Measurements from ENCODE around the gene MAP4K4. TPM values are rescaled to one million over a fixed set of nuclear protein-coding genes. Genes with fewer than 3 reads are reported as not detected.

Gene MAP4K4
- total and polyA plus RNA-seq, 4 donors, result 19.7 to 91.7 (median 54.0) TPM

DNA sequence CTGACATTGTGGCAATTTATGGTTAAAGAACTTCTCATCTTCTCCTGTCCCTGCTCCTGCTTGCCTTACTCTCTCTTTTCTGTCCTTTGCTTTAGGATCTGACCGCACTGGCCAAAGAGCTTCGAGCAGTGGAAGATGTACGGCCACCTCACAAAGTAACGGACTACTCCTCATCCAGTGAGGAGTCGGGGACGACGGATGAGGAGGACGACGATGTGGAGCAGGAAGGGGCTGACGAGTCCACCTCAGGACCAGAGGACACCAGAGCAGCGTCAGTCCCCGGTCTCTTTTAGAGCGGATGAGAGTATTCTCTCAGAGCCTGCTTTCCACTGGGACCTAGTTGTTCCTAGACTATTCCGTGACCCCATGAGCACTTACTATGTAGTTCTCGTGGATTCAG is 172.0 kb downstream of the MAP4K4 start:
- no peak for DNase-seq
- TF ChIP-seq, protein P1, sequence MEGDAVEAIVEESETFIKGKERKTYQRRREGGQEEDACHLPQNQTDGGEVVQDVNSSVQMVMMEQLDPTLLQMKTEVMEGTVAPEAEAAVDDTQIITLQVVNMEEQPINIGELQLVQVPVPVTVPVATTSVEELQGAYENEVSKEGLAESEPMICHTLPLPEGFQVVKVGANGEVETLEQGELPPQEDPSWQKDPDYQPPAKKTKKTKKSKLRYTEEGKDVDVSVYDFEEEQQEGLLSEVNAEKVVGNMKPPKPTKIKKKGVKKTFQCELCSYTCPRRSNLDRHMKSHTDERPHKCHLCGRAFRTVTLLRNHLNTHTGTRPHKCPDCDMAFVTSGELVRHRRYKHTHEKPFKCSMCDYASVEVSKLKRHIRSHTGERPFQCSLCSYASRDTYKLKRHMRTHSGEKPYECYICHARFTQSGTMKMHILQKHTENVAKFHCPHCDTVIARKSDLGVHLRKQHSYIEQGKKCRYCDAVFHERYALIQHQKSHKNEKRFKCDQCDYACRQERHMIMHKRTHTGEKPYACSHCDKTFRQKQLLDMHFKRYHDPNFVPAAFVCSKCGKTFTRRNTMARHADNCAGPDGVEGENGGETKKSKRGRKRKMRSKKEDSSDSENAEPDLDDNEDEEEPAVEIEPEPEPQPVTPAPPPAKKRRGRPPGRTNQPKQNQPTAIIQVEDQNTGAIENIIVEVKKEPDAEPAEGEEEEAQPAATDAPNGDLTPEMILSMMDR (IDR thresholded peaks at IDR 0.05; ENCODE audit: control extremely low read depth, extremely low read depth), result no peak
- Histone ChIP-seq H3K9me3 (ENCODE audit: control insufficient read depth in 4 of 4, insufficient read depth in 3 of 4, low read length in 3 of 4) (no peaks in the 10 kb centered on the region), H3K9ac (ENCODE audit: insufficient read depth in 1 of 2, low read length in 2 of 2) (no peak overlapping the region), H3K4me3 (no peak overlapping the region), H3K4me1 (ENCODE audit: control insufficient read depth in 5 of 5, insufficient read depth in 5 of 5, low read length in 5 of 5) (no peaks in the 10 kb centered on the region), H3K36me3 (ENCODE audit: control insufficient read depth in 4 of 4, insufficient read depth in 4 of 4, low read length in 4 of 4) (peaks cover 41 to 80% (median 57%) of the 10 kb centered on the region in 4 donors), H3K27ac (ENCODE audit: low read depth in 1 of 2, low read length in 1 of 2) (no peak overlapping the region), H3K27me3 (ENCODE audit: control insufficient read depth in 3 of 3, insufficient read depth in 3 of 3, low read length in 2 of 3) (no peaks in the 10 kb centered on the region)
- ATAC-seq (ENCODE audit: insufficient read depth, low FRiP score), result no peak
- 96 to 97% methylated on average over 15 of the region's 15 CpGs for WGBS, 2 donors

DNA sequence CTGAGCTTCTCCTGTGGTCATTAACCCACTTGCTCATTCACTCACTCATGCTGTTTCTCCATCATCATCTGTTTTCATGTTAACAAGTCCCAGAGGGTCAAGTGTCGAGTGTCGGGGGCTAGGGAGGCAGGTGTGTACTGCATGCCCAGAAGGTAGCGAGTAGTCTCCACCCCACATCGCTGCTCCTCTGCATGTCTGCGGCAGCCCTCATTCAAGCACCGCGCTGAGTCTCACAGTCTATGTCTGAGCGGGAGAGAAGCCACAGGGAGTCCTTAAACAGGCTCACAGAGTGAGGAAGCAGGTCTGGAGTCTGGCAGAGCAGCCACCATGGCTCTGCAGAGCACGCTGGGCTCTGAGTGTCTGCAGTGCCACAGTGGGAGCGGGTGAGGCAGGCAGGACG is 172.9 kb downstream of the MAP4K4 start:
- ATAC-seq (ENCODE audit: insufficient read depth, low FRiP score) (no peak), DNase-seq (no peak)
- H3K27ac ChIP-seq (ENCODE audit: low read depth in 1 of 2, low read length in 1 of 2), result no peak overlapping the region
- peaks cover 41 to 78% (median 55%) of the 10 kb centered on the region in 4 donors for H3K36me3 ChIP-seq (ENCODE audit: control insufficient read depth in 4 of 4, insufficient read depth in 4 of 4, low read length in 4 of 4)
- WGBS, 2 donors, result 97 to 99% methylated on average over 11 of the region's 11 CpGs
- no peak overlapping the region for H3K4me3 ChIP-seq
- H3K27me3 ChIP-seq (ENCODE audit: control insufficient read depth in 3 of 3, insufficient read depth in 3 of 3, low read length in 2 of 3), result no peaks in the 10 kb centered on the region
- no peak overlapping the region for H3K9ac ChIP-seq (ENCODE audit: insufficient read depth in 1 of 2, low read length in 2 of 2)
- H3K9me3 ChIP-seq (ENCODE audit: control insufficient read depth in 4 of 4, insufficient read depth in 3 of 4, low read length in 3 of 4), result no peaks in the 10 kb centered on the region
- TF ChIP-seq, protein P1 (IDR thresholded peaks at IDR 0.05; ENCODE audit: control extremely low read depth, extremely low read depth), result no peak
- no peaks in the 10 kb centered on the region for H3K4me1 ChIP-seq (ENCODE audit: control insufficient read depth in 5 of 5, insufficient read depth in 5 of 5, low read length in 5 of 5)

DNA sequence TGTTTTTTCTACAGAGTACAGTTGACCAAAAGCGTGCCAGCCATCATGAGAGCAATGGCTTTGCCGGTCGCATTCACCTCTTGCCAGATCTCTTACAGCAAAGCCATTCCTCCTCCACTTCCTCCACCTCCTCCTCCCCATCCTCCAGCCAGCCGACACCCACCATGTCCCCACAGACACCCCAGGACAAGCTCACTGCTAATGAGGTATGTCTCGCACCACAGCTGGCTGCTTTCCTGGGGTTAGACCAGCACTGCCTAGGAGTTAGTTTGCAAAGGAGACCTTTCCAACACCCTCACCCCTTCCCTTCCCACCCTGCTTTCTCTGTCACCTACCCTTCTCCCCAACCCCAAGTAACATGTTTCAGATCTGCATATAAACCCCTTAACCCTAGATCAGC is 174.0 kb downstream of the MAP4K4 start:
- WGBS, 2 donors, result 89 to 94% methylated on average over 5 of the region's 5 CpGs
- H3K36me3 ChIP-seq (ENCODE audit: control insufficient read depth in 4 of 4, insufficient read depth in 4 of 4, low read length in 4 of 4), result peaks cover 38 to 77% (median 55%) of the 10 kb centered on the region in 4 donors
- no peak for ATAC-seq (ENCODE audit: insufficient read depth, low FRiP score)

More for the DNA sequence above, 174.0 kb downstream of the MAP4K4 start:
- no peak for DNase-seq
- TF ChIP-seq, protein P1 (IDR thresholded peaks at IDR 0.05; ENCODE audit: control extremely low read depth, extremely low read depth), result no peak
- Histone ChIP-seq H3K9ac (ENCODE audit: insufficient read depth in 1 of 2, low read length in 2 of 2) (no peak overlapping the region), H3K9me3 (ENCODE audit: control insufficient read depth in 4 of 4, insufficient read depth in 3 of 4, low read length in 3 of 4) (no peaks in the 10 kb centered on the region), H3K27ac (ENCODE audit: low read depth in 1 of 2, low read length in 1 of 2) (no peak overlapping the region), H3K4me3 (no peak overlapping the region), H3K27me3 (ENCODE audit: control insufficient read depth in 3 of 3, insufficient read depth in 3 of 3, low read length in 2 of 3) (no peaks in the 10 kb centered on the region), H3K4me1 (ENCODE audit: control insufficient read depth in 5 of 5, insufficient read depth in 5 of 5, low read length in 5 of 5) (no peaks in the 10 kb centered on the region)

Measured in lung (tissue), 12 donors.